WTC11 (cell line): ENCODE measurements around the gene MX2. TPM values are rescaled to one million over a fixed set of nuclear protein-coding genes. Genes with fewer than 3 reads are reported as not detected.

Source experiments
- ATAC-seq: fragments of 200-7000 bp; cut with Tn5 transposase; 2 replicates; pipeline ENCODE4 v1.10.0; 2021; ENCODE audit warnings: mild to moderate bottlenecking, moderate library complexity
- CTCF ChIA-PET: fragments of 300-600 bp; sonication (Branson Sonifier 250); formaldehyde crosslinking; loops from one replicate; lab custom pipeline; 2021; ENCODE audit warnings: antibody characterized with exemption; lab: Charles Lee
- POLR2A ChIA-PET: fragments of 350-600 bp; sonication (Branson Sonifier 250); formaldehyde crosslinking; loops from one replicate; lab custom pipeline; 2021; ENCODE audit warnings: antibody characterized with exemption; lab: Charles Lee
- DNase-seq: peaks from one replicate; pipeline ENCODE4 v3.0.0; 2021; ENCODE audit warnings: low spot score
- H3K27ac Mint-ChIP-seq: 2 replicates; pipeline ENCODE4 v1.8.0; 2021; ENCODE audit warnings: mixed read lengths
- H3K27me3 Mint-ChIP-seq: 2 replicates; pipeline ENCODE4 v1.8.0; 2021; ENCODE audit warnings: low read depth, mild to moderate bottlenecking, moderate library complexity, mixed read lengths
- H3K36me3 Mint-ChIP-seq: 2 replicates; pipeline ENCODE4 v1.8.0; 2021; ENCODE audit warnings: mixed read lengths
- H3K4me1 Mint-ChIP-seq: 2 replicates; pipeline ENCODE4 v1.8.0; 2022; ENCODE audit warnings: mixed read lengths
- H3K4me3 Mint-ChIP-seq: 2 replicates; pipeline ENCODE4 v1.8.0; 2021; ENCODE audit warnings: mild to moderate bottlenecking, moderate library complexity, mixed read lengths
- H3K9me3 Mint-ChIP-seq: 2 replicates; pipeline ENCODE4 v1.8.0; 2021; ENCODE audit warnings: mixed read lengths
- ATF1 ChIP-seq: sonication (generic); formaldehyde crosslinking; IDR thresholded peaks from 2 replicates; pipeline ENCODE4 v1.8.1; 2023; ENCODE audit warnings: mild to moderate bottlenecking, moderate library complexity, missing genetic modification reagents
- FOXK1 ChIP-seq: sonication (generic); formaldehyde crosslinking; IDR thresholded peaks from 2 replicates; pipeline ENCODE4 v1.8.0; 2022; ENCODE audit warnings: mild to moderate bottlenecking, moderate library complexity, missing genetic modification reagents
- GRHL2 ChIP-seq: fragments of 250-450 bp; sonication (Bioruptor Pico); IDR thresholded peaks from 2 replicates; pipeline ENCODE4 v1.8.0; 2022; ENCODE audit warnings: mild to moderate bottlenecking, moderate library complexity; ENCODE audit not compliant: insufficient replicate concordance, severe bottlenecking
- HMGA2 ChIP-seq: fragments of 250-450 bp; sonication (Bioruptor Pico); IDR thresholded peaks from 2 replicates; pipeline ENCODE4 v1.4.0; 2021; ENCODE audit warnings: mild to moderate bottlenecking, moderate library complexity
- IRF2 ChIP-seq: sonication (generic); formaldehyde crosslinking; IDR thresholded peaks from 2 replicates; pipeline ENCODE4 v1.8.0; 2022; ENCODE audit warnings: low read depth, missing genetic modification reagents, borderline replicate concordance
- MYBL2 ChIP-seq: sonication (generic); formaldehyde crosslinking; IDR thresholded peaks from 2 replicates; pipeline ENCODE4 v1.8.1; 2023; ENCODE audit warnings: mild to moderate bottlenecking, moderate library complexity, missing genetic modification reagents
- NFATC4 ChIP-seq: fragments of 250-450 bp; sonication (Bioruptor Pico); IDR thresholded peaks from 2 replicates; pipeline ENCODE4 v1.9.0; 2021; ENCODE audit warnings: mild to moderate bottlenecking
- NR2C2 ChIP-seq: sonication (generic); formaldehyde crosslinking; IDR thresholded peaks from 2 replicates; pipeline ENCODE4 v1.8.0; 2022; ENCODE audit warnings: mild to moderate bottlenecking, missing genetic modification reagents
- NR3C1 ChIP-seq: sonication (generic); formaldehyde crosslinking; conservative IDR thresholded peaks from 2 replicates; pipeline ENCODE4 v1.8.1; 2023; ENCODE audit warnings: low read depth, mild to moderate bottlenecking, missing genetic modification reagents
- RELA ChIP-seq: sonication (generic); formaldehyde crosslinking; IDR thresholded peaks from 2 replicates; pipeline ENCODE4 v1.8.1; 2022; ENCODE audit warnings: missing genetic modification reagents, mild to moderate bottlenecking, borderline replicate concordance
- SP1 ChIP-seq: sonication (generic); formaldehyde crosslinking; conservative IDR thresholded peaks from 2 replicates; pipeline ENCODE4 v1.8.1; 2022; ENCODE audit warnings: missing genetic modification reagents
- TP53 ChIP-seq: sonication (generic); formaldehyde crosslinking; IDR thresholded peaks from 2 replicates; pipeline ENCODE4 v1.8.1; 2023; ENCODE audit warnings: mild to moderate bottlenecking, missing genetic modification reagents
- ZNF263 ChIP-seq: sonication (generic); formaldehyde crosslinking; IDR thresholded peaks from 2 replicates; pipeline ENCODE4 v1.8.1; 2022; ENCODE audit warnings: low read depth, mild to moderate bottlenecking, moderate library complexity, missing genetic modification reagents
- ZNF416 ChIP-seq: fragments of 250-450 bp; sonication (Bioruptor Pico); IDR thresholded peaks from 2 replicates; pipeline ENCODE4 v1.9.0; 2021; ENCODE audit warnings: mild to moderate bottlenecking, inconsistent platforms
- total RNA-seq: library from RNA; stranded (reverse); gene quantifications from 3 replicates; pipeline ENCODE4 v1.2.3, GENCODE V29; 2021
- TF ChIP-seq, protein P1 (sequence below): fragments of 250-450 bp; sonication (Bioruptor Pico); IDR thresholded peaks from 2 replicates; pipeline ENCODE4 v1.9.0; 2021; ENCODE audit warnings: moderate library complexity, mild to moderate bottlenecking, inconsistent platforms, borderline replicate concordance
- TF ChIP-seq, protein P2 (sequence below): sonication (generic); formaldehyde crosslinking; IDR thresholded peaks from 2 replicates; pipeline ENCODE4 v1.8.0; 2023; ENCODE audit warnings: missing genetic modification reagents
- TF ChIP-seq, protein P3 (sequence below): fragments of 250-450 bp; sonication (Bioruptor Pico); IDR thresholded peaks from 2 replicates; pipeline ENCODE4 v2.1.2; 2022; ENCODE audit warnings: mild to moderate bottlenecking, moderate library complexity
- TF ChIP-seq, protein P4 (sequence below): sonication (generic); formaldehyde crosslinking; IDR thresholded peaks from 2 replicates; pipeline ENCODE4 v1.8.1; 2023; ENCODE audit warnings: mild to moderate bottlenecking, missing genetic modification reagents
- TF ChIP-seq, protein P5 (sequence below): fragments of 250-450 bp; sonication (Bioruptor Pico); IDR thresholded peaks from 2 replicates; pipeline ENCODE4 v1.9.0; 2021; ENCODE audit warnings: mild to moderate bottlenecking
- TF ChIP-seq, protein P6 (sequence below): sonication (generic); formaldehyde crosslinking; IDR thresholded peaks from 2 replicates; pipeline ENCODE4 v1.8.1; 2023; ENCODE audit warnings: mild to moderate bottlenecking, missing genetic modification reagents, moderate library complexity

MX2 gene
- total RNA-seq, 1 experiment from 2014 or later = 2.6 TPM

DNA sequence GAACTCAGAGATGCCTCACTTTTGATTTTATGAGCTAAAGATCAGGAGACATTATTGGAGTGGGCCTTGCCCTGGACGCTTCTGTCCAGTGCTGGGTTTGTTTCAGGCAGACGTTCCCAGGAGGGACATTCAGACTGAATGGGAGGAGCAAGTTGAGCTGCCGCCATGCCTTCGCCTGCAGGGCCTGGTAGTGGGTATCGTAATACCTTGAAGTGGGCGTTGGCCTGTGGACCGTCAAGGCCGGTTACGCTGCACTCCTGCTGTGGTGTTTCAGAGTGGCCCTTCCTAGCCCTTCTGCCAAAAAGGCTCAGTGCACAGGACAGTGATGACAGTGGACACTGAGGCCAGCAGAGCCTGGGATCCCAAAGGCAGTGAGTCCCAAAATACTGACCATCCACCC lies 43.6 kb upstream of the MX2 start:
- H3K36me3 Mint-ChIP-seq = no peaks in the 10 kb centered on the region
- ChIA-PET POLR2A (no interaction called here), CTCF (interaction anchor here (2.8 to 3.9 kb wide), 2 partner anchors 35 to 51 kb away, joined by 10 to 23 read pairs; no protein-coding TSS in a partner anchor)
- peaks cover 22% of the 10 kb centered on the region for H3K4me1 Mint-ChIP-seq
- H3K27me3 Mint-ChIP-seq = peaks cover 24% of the 10 kb centered on the region
- H3K9me3 Mint-ChIP-seq = no peaks in the 10 kb centered on the region
- DNase-seq (no peak), ATAC-seq (no peak)
- H3K4me3 Mint-ChIP-seq = peak overlapping the region; percentile 78; the same call in 1 of the 2 replicates
- TF ChIP-seq NR3C1 (CRISPR knock-in tag) = no peak
- TF ChIP-seq SP1 (CRISPR knock-in tag) = no peak
- TF ChIP-seq, protein P1, sequence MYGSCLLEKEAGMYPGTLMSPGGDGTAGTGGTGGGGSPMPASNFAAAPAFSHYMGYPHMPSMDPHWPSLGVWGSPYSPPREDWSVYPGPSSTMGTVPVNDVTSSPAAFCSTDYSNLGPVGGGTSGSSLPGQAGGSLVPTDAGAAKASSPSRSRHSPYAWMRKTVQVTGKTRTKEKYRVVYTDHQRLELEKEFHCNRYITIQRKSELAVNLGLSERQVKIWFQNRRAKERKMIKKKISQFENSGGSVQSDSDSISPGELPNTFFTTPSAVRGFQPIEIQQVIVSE (CRISPR knock-in tag) = no peak
- H3K27ac Mint-ChIP-seq = no peak overlapping the region

DNA sequence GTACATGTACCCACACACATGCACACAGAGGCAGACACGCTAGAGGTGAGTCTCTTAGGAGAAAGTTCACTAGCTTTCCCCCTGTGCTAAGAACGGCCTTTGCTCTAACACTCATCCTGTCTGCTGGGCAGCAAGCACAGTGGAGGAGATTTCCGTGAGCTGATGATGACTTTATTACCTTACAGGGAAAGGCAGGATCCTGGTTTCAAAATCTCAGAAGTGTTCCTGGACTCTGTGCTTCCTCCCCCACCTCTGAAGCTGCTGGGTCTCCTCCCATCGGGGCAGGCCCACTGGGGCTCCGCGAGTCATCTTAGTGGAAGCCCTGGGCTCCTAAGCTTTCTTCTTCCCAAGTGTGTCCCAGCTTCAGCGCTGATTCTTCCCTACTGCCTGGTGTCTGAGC lies 42.6 kb upstream of the MX2 start:
- Mint-ChIP-seq H3K36me3 (no peaks in the 10 kb centered on the region), H3K27me3 (peaks cover 27% of the 10 kb centered on the region), H3K27ac (no peak overlapping the region), H3K9me3 (no peaks in the 10 kb centered on the region), H3K4me1 (peaks cover 24% of the 10 kb centered on the region), H3K4me3 (no peak overlapping the region)
- TF ChIP-seq, protein P2, sequence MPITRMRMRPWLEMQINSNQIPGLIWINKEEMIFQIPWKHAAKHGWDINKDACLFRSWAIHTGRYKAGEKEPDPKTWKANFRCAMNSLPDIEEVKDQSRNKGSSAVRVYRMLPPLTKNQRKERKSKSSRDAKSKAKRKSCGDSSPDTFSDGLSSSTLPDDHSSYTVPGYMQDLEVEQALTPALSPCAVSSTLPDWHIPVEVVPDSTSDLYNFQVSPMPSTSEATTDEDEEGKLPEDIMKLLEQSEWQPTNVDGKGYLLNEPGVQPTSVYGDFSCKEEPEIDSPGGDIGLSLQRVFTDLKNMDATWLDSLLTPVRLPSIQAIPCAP (CRISPR knock-in tag) = no peak
- TF ChIP-seq MYBL2 (no peak), FOXK1 (CRISPR knock-in tag) (no peak)
- ChIA-PET CTCF (interaction anchor here (0.9 to 3.9 kb wide), 3 partner anchors 36 to 149 kb away, joined by 4 to 23 read pairs (median 10); no protein-coding TSS in a partner anchor), POLR2A (no interaction called here)
- no peak for DNase-seq
- no peak for ATAC-seq

DNA sequence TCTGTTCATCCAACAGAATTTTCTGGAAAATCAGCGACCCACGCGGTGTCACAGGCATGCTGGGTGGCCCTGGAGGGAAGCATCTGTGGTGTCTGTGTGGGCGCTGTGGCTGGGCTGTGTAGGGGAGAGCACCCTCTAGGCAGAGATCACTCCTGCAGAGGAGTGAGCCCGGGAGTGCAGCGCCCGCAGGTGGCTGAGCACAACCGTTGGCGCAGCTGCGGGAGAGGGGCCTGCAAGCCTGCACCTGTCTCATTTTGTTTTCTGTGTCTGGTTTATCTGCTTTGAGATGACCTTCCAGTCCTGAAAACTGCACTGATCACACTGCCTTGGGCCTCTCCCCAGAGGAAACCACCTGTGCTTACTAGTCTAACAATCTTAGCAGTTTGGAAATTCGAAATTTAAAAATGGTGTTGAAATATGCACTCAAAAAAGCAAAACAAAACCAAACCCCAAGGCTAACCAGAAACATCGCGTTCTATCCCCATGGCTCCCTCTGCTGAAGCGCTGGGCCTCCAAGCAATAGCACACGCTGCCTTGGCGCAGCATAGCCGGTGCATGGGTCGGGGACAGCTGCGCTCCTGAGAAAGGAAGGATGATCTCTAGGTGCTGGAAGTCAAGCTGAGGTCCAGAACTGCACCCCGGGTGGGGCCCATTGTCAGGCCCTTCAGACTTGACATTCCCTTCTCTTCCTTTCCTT lies 40.5 kb upstream of the MX2 start:
- Mint-ChIP-seq H3K4me3 (no peak overlapping the region), H3K9me3 (no peaks in the 10 kb centered on the region), H3K27me3 (peaks cover 10% of the 10 kb centered on the region), H3K36me3 (no peaks in the 10 kb centered on the region), H3K27ac (no peak overlapping the region), H3K4me1 (peaks cover 24% of the 10 kb centered on the region)
- CTCF ChIA-PET = interaction anchor here (0.8 to 3.9 kb wide), 2 partner anchors 29 to 38 kb away, joined by 3 to 23 read pairs; no protein-coding TSS in a partner anchor
- no peak for TF ChIP-seq TP53 (CRISPR knock-in tag)
- TF ChIP-seq, protein P3, sequence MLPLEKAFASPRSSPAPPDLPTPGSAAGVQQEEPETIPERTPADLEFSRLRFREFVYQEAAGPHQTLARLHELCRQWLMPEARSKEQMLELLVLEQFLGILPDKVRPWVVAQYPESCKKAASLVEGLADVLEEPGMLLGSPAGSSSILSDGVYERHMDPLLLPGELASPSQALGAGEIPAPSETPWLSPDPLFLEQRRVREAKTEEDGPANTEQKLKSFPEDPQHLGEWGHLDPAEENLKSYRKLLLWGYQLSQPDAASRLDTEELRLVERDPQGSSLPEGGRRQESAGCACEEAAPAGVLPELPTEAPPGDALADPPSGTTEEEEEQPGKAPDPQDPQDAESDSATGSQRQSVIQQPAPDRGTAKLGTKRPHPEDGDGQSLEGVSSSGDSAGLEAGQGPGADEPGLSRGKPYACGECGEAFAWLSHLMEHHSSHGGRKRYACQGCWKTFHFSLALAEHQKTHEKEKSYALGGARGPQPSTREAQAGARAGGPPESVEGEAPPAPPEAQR = no peak
- TF ChIP-seq ZNF263 (CRISPR knock-in tag) = no peak
- TF ChIP-seq NR2C2 = no peak
- no peak for TF ChIP-seq NFATC4 (CRISPR knock-in tag)
- TF ChIP-seq ATF1 (CRISPR knock-in tag) = no peak
- no peak for TF ChIP-seq GRHL2 (CRISPR knock-in tag)
- no peak for TF ChIP-seq ZNF416 (CRISPR knock-in tag)
- TF ChIP-seq RELA (CRISPR knock-in tag) = no peak
- TF ChIP-seq, protein P4, sequence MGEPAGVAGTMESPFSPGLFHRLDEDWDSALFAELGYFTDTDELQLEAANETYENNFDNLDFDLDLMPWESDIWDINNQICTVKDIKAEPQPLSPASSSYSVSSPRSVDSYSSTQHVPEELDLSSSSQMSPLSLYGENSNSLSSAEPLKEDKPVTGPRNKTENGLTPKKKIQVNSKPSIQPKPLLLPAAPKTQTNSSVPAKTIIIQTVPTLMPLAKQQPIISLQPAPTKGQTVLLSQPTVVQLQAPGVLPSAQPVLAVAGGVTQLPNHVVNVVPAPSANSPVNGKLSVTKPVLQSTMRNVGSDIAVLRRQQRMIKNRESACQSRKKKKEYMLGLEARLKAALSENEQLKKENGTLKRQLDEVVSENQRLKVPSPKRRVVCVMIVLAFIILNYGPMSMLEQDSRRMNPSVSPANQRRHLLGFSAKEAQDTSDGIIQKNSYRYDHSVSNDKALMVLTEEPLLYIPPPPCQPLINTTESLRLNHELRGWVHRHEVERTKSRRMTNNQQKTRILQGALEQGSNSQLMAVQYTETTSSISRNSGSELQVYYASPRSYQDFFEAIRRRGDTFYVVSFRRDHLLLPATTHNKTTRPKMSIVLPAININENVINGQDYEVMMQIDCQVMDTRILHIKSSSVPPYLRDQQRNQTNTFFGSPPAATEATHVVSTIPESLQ (CRISPR knock-in tag) = no peak
- TF ChIP-seq HMGA2 = no peak
- TF ChIP-seq, protein P5, sequence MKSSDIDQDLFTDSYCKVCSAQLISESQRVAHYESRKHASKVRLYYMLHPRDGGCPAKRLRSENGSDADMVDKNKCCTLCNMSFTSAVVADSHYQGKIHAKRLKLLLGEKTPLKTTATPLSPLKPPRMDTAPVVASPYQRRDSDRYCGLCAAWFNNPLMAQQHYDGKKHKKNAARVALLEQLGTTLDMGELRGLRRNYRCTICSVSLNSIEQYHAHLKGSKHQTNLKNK (CRISPR knock-in tag) = no peak
- TF ChIP-seq, protein P6, sequence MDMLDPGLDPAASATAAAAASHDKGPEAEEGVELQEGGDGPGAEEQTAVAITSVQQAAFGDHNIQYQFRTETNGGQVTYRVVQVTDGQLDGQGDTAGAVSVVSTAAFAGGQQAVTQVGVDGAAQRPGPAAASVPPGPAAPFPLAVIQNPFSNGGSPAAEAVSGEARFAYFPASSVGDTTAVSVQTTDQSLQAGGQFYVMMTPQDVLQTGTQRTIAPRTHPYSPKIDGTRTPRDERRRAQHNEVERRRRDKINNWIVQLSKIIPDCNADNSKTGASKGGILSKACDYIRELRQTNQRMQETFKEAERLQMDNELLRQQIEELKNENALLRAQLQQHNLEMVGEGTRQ (CRISPR knock-in tag) = no peak
- no peak for TF ChIP-seq IRF2 (CRISPR knock-in tag)
- DNase-seq (no peak), ATAC-seq (no peak)
- POLR2A ChIA-PET = no interaction called here
